ENCODE results near the gene IL16. TPM values are rescaled to one million over a fixed set of nuclear protein-coding genes. Genes with fewer than 3 reads are reported as not detected.
"Not testable (repeated sequence)": the region's sequence is repeated elsewhere in the genome, so short reads cannot be mapped to it uniquely, and the experiment has no call there.

The IL16 gene
- total RNA-seq, 1 donor from 2014 or later, result 0.79 TPM

GRCh38 chr15:81330366-81331090 is 133.8 kb downstream of the IL16 start:
- Histone ChIP-seq H3K4me3 (ENCODE audit: low read depth, low read length) (no peak overlapping the region), H3K27me3 (ENCODE audit: control insufficient read depth, insufficient read depth, low read length) (no peaks in the 10 kb centered on the region), H3K36me3 (ENCODE audit: control insufficient read depth, insufficient read depth, low read length) (no peaks in the 10 kb centered on the region)
- DNase-seq (ENCODE audit: low read depth) (no peak), FAIRE-seq (no peak)
- no peak for TF ChIP-seq CTCF (IDR thresholded peaks at IDR 0.05; ENCODE audit: insufficient read depth, low read length, severe bottlenecking)

GRCh38 chr15:81331141-81331540 is 134.5 kb downstream of the IL16 start:
- not testable (repeated sequence) for H3K36me3 ChIP-seq (ENCODE audit: control insufficient read depth, insufficient read depth, low read length); H3K4me3 ChIP-seq (ENCODE audit: low read depth, low read length); DNase-seq (ENCODE audit: low read depth); FAIRE-seq; H3K27me3 ChIP-seq (ENCODE audit: control insufficient read depth, insufficient read depth, low read length)

GRCh38 chr15:81331600-81331999 is 134.9 kb downstream of the IL16 start:
- H3K27me3 ChIP-seq (ENCODE audit: control insufficient read depth, insufficient read depth, low read length), result no peaks in the 10 kb centered on the region
- no peak for FAIRE-seq

GRCh38 chr15:81332326-81332725 is 135.6 kb downstream of the IL16 start:
- no peak overlapping the region for H3K4me3 ChIP-seq (ENCODE audit: low read depth, low read length)
- DNase-seq (ENCODE audit: low read depth), result no peak
- TF ChIP-seq CTCF (IDR thresholded peaks at IDR 0.05; ENCODE audit: insufficient read depth, low read length, severe bottlenecking), result no peak
- FAIRE-seq, result no peak
- H3K27me3 ChIP-seq (ENCODE audit: control insufficient read depth, insufficient read depth, low read length), result no peaks in the 10 kb centered on the region
- no peaks in the 10 kb centered on the region for H3K36me3 ChIP-seq (ENCODE audit: control insufficient read depth, insufficient read depth, low read length)

More at GRCh38 chr15:81331600-81331999, 134.9 kb downstream of the IL16 start:
- TF ChIP-seq CTCF (IDR thresholded peaks at IDR 0.05; ENCODE audit: insufficient read depth, low read length, severe bottlenecking), result no peak
- no peaks in the 10 kb centered on the region for H3K36me3 ChIP-seq (ENCODE audit: control insufficient read depth, insufficient read depth, low read length)
- no peak overlapping the region for H3K4me3 ChIP-seq (ENCODE audit: low read depth, low read length)
- no peak for DNase-seq (ENCODE audit: low read depth)

- TF ChIP-seq CTCF (IDR thresholded peaks at IDR 0.05; ENCODE audit: insufficient read depth, low read length, severe bottlenecking), result no peak
- Histone ChIP-seq H3K4me3 (ENCODE audit: low read depth, low read length) (no peak overlapping the region), H3K27me3 (ENCODE audit: control insufficient read depth, insufficient read depth, low read length) (no peaks in the 10 kb centered on the region), H3K36me3 (ENCODE audit: control insufficient read depth, insufficient read depth, low read length) (no peaks in the 10 kb centered on the region)
- FAIRE-seq, result no peak
- DNase-seq (ENCODE audit: low read depth), result no peak
Measured at GRCh38 chr15:81333363-81333762, 136.7 kb downstream of the IL16 start.

GRCh38 chr15:81334768-81335435 is 138.2 kb downstream of the IL16 start:
- no peaks in the 10 kb centered on the region for H3K36me3 ChIP-seq (ENCODE audit: control insufficient read depth, insufficient read depth, low read length)
- no peak for TF ChIP-seq CTCF (IDR thresholded peaks at IDR 0.05; ENCODE audit: insufficient read depth, low read length, severe bottlenecking)
- no peaks in the 10 kb centered on the region for H3K27me3 ChIP-seq (ENCODE audit: control insufficient read depth, insufficient read depth, low read length)
- no peak overlapping the region for H3K4me3 ChIP-seq (ENCODE audit: low read depth, low read length)
- FAIRE-seq (no peak), DNase-seq (ENCODE audit: low read depth) (no peak)

All from bronchial epithelial cell (primary cell).